ENCODE results near the gene SYNPO.
A peak's percentile ranks its signal among the peaks of the same experiment; 100 is the strongest.

The SYNPO gene

DNA sequence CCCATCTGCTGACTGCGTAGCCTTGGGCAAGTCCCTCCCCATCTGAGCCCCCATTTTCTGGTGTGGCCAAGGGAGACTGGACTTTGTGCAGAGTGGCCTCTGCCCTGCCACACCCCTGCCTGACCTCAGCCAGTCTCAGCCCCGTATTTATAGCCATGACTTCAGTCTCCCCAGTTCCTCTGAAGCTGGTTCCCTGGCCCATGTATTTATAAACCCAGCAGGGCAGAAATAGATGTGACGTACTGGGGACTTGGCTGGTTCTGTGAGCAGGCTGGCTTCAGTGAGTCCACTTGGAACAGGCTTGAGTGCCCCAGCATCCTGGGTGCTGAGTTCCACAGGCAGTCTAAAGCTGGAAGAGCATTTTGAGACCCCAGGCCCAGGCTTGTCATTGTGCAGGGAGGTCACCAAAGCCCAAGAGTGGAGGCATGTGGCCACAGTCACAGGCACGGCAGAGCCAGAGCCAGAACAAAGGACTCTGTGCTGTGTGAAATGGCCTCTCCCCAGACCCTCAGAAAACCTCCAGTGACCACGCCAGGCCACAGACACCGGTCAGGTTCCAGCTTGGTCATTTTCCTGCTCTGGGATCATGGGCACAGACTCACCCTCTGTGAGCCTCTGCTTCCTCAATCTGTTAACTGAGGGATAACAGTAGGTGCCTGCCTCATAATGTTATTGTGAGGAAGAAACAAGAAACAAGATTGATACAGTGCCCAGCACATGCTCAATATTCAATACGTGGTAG lies 30.4 kb upstream of the SYNPO start:
- DNase-seq, result no peak

DNA sequence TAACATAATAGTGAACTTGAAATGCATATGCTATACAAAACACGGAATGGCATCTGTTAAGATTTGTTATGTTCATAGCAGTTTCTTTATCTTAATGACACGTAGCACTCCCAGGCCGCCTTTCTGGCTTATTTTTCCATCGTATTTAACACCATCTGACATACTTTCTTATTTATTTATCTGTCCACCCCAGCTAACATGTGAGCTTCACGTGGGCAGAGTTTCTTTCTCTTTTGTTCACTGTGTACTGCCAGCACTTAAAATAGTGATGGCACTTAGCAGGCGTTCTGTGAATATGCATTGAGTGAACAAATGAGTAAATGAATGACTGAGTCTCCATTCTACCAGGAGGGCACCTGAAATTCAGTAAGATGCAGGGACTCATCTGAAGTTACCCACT lies 29.4 kb upstream of the SYNPO start:
- DNase-seq, result no peak

- DNase-seq, result no peak
These were observed 28.1 kb upstream of the SYNPO start for GRCh38 chr5:150612405-150612804.

DNA sequence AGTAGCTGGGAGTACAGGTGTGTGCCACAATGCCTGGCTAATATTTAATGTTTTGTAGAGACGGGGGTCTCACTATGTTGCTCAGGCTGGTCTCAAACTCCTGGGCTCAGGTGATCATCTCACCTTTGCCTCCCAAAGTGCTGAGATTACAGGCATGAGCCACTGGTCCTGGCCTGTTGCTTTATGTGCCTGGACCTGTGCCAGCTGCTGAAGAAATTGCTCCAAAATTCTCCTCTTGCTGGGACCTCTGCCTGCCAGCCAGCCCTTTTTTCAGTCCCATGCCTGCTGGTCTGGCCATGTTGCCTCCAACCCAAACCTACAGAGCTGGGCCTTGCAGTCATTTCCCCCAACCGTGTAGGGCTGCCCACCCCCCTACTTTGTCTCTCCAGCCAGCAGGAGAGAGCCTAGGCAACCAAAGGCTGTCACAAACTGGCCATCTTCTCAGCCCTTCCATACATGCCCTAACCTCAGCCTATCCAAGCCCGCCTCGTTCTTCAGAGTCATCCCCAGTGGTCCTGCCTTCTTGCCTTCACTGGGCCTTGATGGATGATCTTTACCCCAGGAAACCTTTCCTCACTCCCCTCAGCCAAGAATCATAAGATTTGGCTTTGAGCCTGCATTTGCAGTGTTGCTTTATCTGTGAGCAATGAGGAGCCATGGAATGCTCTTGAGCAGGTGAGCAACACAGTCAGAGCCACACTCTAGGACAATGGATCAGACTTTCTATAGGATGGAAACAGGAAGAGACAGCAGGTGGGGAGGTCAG lies 27.4 kb upstream of the SYNPO start:
- no peak for DNase-seq

DNA sequence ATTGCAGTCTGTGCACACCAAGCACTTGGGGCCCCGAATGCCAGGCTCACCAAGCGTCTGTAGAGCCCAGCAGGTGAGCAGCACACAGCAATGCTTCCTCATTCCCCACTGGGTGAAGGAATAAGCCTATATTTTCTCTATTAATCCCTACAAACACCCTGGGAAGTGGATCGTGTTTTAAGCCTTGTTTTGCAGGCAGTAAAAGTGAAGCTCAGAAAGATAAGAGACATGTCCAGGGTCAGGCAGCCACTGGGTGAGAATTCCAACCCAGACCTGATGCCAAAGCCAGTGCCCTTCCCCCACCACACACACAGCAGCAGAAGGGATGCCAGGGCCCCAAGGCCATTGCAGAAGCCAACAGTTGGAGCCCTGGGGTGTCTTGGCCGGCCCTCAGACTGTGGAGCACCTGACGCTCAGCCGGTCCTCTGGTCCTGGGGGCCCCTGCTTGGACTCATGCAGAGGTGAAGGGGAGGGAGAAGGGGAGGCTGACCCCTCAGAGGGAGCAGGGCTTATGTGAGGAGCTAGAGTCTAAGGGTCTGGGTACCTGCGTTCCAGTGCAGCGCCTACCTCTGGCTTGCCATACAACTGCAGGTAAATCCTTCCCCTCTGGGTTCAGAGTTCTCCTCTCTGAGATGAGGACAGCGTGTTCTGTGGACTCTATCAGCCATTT lies 26.3 kb upstream of the SYNPO start:
- no peak for DNase-seq

- DNase-seq, result no peak
These were observed 25.8 kb upstream of the SYNPO start for GRCh38 chr5:150614661-150615060.

DNA sequence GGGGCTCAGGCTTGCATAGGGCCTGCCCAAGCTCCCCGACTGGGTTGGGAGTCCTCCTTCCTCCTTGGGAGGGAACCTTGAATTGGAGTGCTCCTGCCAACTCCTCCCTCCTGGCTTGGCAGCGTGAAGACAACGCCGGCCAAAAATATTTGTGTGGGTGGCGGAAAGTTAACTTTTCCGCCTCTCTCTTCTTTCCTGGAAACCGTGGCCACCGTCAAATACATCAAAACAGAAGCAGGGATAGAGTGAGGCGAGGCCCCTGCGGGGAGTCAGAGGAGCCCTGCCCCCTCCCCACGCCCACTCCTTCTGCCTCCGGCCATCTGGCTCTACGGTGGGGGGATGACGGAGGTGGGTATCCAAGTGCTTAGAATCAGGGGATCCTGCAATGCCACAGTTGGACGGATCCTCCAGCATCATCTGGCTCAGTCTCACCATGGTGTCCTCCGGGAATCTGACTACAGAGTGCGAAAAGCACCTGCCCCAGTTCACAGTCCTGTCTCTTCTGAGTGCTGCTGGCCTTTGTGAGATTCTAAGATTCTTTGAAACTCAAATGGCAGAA lies 25.2 kb upstream of the SYNPO start:
- DNase-seq, result no peak

GRCh38 chr5:150616024-150616470 lies 24.4 kb upstream of the SYNPO start:
- no peak for DNase-seq

DNA sequence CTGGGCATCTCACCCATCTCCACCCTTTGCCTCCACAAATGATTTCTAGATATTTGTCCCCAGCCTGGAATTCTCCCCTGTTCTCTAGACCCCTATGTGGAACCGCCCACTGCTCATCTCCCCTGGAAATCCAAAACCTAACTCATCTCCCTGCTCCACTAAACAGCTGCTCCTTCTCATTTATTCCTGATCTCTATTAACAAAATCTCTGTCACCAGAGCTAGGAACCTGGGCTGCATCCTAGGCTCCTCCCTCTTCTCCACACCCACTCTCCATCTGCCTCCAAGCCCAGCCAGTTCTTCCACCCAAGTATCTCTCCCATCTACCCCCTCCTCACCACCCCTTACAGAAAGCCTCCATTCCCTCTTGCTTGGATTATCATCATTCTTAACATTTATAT lies 24.0 kb upstream of the SYNPO start:
- DNase-seq, result no peak

DNA sequence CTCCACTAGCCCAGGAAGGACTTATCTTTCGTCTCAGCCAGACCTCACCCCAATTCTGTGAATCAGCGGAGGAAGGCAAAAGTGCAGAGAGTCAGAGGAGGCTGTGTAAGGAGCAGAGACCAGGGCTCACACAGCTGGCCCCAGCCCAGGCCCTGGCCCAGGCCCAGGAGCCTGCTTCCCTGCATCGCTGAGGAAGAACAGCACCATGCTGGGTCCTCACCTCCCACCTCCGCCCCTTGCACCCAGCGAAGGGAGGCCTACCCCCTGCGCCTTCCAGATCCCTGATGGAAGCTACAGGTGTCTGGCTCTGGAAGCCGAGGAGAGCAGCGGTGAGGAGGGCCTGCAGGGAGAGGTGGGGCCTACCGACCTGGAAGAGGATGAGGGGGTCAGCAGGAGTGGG lies 22.3 kb upstream of the SYNPO start:
- DNase-seq, result no peak

GRCh38 chr5:150618588-150619281 lies 21.7 kb upstream of the SYNPO start:
- DNase-seq, result no peak

- no peak for DNase-seq
These were observed 20.9 kb upstream of the SYNPO start for GRCh38 chr5:150619359-150620230.

GRCh38 chr5:150621301-150621700 lies 19.2 kb upstream of the SYNPO start:
- no peak for DNase-seq

GRCh38 chr5:150622157-150622556 lies 18.3 kb upstream of the SYNPO start:
- DNase-seq, result no peak

DNA sequence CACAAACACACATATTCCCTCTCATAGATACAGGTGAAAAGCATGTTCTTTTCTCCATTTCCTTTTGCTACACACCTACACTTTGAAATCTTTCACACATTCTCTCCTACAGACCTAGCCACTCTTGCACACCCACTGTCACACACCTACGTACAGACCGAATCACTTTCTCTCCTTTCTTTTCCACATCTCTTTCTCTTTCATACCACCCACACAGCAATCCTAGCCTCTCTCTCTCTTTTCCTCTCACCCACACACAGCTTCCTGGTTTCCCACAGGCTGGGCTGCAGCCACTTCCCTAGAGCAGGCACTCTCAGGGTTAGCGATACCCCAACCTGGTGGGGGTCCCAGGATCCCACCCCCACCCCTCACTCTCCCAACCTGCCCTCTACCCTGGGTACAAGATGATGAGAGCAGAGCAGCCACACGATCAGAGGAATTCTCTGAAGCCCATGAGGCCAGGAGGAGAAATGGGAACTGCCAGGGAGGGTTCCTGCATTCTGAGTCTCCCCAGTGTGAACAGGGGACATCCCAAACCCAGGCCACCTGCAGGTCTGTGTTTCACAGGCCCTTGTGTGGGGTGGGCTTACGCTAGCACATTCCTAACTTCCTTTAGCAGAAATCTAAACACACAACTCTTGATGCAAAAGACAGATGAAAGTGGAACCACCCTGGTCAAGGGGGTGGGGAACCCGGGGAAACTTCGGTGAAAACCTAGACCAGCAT lies 17.1 kb upstream of the SYNPO start:
- DNase-seq, result no peak

GRCh38 chr5:150623878-150624216 lies 16.6 kb upstream of the SYNPO start:
- no peak for DNase-seq

DNA sequence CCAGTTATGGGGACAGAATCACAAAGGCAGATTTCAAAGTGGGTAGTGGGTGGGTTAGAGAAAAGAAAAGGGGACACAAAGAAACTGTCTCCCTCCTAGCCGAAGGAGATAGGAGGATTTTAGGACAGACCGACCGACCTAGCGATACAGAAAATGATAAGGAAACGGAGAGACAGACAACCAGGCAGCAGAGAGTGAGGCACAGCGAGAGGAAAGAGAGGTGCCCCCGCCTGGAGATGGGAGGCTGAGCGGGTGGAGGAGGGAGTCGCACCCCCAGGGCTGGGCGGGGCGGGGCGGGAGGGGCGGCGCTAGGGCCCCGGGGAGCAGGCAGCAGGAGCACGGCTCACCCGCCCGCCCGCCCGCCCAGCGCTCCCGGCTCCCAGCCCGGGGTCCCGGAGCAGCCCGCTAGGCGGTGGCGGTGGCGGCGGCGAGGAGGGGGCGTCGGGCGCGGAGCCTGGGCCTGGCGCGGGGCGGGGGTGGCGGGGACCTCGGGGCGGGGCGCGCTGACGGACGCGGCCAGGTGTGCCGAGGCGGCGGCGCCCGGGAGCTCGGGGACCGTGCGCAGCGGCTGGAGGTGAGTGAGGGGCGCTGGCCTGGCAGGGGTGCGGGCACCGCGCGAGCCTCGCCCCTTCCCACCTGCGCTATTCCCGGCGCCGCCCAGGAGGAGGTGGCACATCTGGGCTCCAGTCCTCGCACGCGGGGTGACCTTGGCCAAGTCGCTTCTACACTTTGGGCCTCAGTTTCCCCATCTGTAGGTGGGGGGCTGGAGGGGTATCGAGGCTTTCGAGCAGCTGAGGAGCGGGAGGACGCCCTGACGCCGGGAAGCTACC lies 15.9 kb upstream of the SYNPO start:
- DNase-seq, result peak; percentile 64

DNA sequence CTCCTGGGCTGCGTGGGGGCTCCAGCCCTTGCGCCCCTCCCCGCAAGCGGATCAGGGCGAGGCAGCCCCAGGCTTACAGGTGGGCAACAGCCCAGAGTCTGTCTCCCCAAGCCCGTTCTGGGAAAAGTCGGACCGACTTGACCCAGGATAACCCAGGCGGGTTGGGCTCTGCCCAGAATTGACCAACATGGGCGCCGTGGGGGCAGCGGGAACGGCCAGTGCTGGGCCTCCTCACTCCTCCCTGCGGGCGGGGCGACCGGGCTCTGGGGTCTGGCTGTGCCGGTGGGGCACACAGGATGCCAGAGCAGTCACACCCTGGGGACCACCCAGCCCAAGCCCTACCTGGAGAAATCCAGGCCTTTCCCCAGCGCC lies 15.3 kb upstream of the SYNPO start:
- no peak for DNase-seq

DNA sequence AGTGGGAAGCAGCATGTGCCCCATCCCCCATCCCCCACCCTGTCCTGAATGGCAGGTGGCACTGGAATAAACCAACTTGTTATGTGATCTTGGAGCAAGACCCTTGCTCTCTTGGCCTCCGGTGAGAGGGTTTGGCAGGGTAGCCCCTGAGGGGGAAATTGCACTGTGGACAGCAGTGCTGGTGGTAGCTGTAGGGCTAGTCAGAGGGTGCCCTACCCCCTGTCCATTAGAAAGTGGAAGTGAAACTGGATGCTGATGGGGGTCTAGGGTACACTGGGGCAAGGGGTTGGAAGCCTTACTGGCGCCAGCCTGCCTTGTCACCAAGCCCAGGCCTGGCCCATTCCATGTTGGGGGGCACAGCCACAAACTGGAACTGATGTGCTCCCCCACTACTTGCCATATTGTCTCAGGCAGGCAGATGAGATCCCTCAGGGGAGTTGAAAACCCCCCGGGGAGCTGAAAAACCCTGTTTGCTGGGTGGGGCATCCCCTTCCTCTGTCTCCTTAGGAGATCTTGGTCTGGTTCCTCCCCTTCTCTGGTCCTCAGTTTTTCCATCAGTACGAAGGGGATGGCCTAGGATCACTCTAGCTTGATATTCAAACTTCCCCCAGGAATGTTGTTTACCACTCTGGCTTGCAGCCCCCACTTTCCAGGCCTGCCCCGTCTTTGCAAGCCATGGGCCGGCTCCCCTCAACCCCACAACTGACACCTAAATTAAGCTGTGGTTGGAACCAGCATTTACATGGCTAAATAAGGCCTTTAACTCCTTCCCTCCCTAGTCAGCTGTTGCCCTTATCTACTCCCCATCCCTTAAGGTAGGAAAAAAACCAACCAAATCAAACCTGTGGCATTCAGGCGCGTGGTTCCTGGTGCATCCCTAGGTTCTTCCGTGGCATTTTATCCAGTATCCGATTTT lies 14.4 kb upstream of the SYNPO start:
- DNase-seq, result no peak

Data from activated effector memory CD4-positive, alpha-beta T cell treated with anti-CD3 and anti-CD28 coated beads, Interleukin-2, amount 50 U/mL, for 16 hours (primary cell).